GM18520 (cell line): ENCODE results near the gene FTO.

Experiments
- ATAC-seq: cut with Tn5 transposase; IDR thresholded peaks from one replicate; pipeline ENCODE4 v1.9.1; 2021; ENCODE audit not compliant: unreplicated experiment

FTO gene

GRCh38 chr16:53924331-53925106 lies 220.6 kb downstream of the FTO start:
- ATAC-seq = no peak

- ATAC-seq = no peak
Observed at GRCh38 chr16:53925107-53925410, 221.1 kb downstream of the FTO start.

- ATAC-seq = no peak
Observed at GRCh38 chr16:53925526-53925925, 221.6 kb downstream of the FTO start.

GRCh38 chr16:53926209-53926608 lies 222.3 kb downstream of the FTO start:
- ATAC-seq = no peak

- ATAC-seq = no peak
Observed at GRCh38 chr16:53932975-53933374, 229.0 kb downstream of the FTO start.

GRCh38 chr16:53933407-53933806 lies 229.5 kb downstream of the FTO start:
- ATAC-seq = no peak

- ATAC-seq = no peak
Observed at GRCh38 chr16:53936052-53936451, 232.1 kb downstream of the FTO start.

GRCh38 chr16:53936529-53936928 lies 232.6 kb downstream of the FTO start:
- no peak for ATAC-seq

GRCh38 chr16:53937161-53937880 lies 233.4 kb downstream of the FTO start:
- no peak for ATAC-seq

GRCh38 chr16:53944025-53944424 lies 240.1 kb downstream of the FTO start:
- ATAC-seq = no peak

GRCh38 chr16:53945996-53946395 lies 242.0 kb downstream of the FTO start:
- ATAC-seq = no peak

GRCh38 chr16:53946746-53947386 lies 242.9 kb downstream of the FTO start:
- ATAC-seq = no peak

- ATAC-seq = no peak
Observed at GRCh38 chr16:53947642-53948041, 243.7 kb downstream of the FTO start.

- ATAC-seq = no peak
Observed at GRCh38 chr16:53948326-53948725, 244.4 kb downstream of the FTO start.

- no peak for ATAC-seq
Observed at GRCh38 chr16:53948734-53949430, 244.9 kb downstream of the FTO start.

- ATAC-seq = no peak
Observed at GRCh38 chr16:53949715-53950410, 245.9 kb downstream of the FTO start.

GRCh38 chr16:53950677-53951076 lies 246.7 kb downstream of the FTO start:
- no peak for ATAC-seq

- peak; percentile 43 for ATAC-seq
Observed at GRCh38 chr16:53952215-53953208, 248.6 kb downstream of the FTO start.

- ATAC-seq = no peak
Observed at GRCh38 chr16:53953336-53953735, 249.4 kb downstream of the FTO start.
